Transverse colon (tissue), 4 donors: ENCODE data around the gene TXNRD3. TPM values are rescaled to one million over a fixed set of nuclear protein-coding genes. Genes with fewer than 3 reads are reported as not detected.
A peak's percentile ranks its signal among the peaks of the same experiment; 100 is the strongest.

ENCODE experiments used
- DNase-seq: peaks from one replicate; pipeline ENCODE4 v3.0.0-alpha.2; 2019
- H3K27ac ChIP-seq, 4 donors: fragments of 200-600 bp; sonication (generic); 2 replicates each; pipeline ENCODE4 v1.5.1; 2016 to 2018; ENCODE audit warnings: inconsistent platforms in 4 of 4
- H3K27me3 ChIP-seq: fragments of 200-600 bp; sonication (generic); 2 replicates; pipeline ENCODE4 v1.5.1; 2017; ENCODE audit warnings: inconsistent platforms
- H3K36me3 ChIP-seq, 4 donors: fragments of 200-600 bp; sonication (generic); 2 replicates each; pipeline ENCODE4 v1.5.1; 2017 to 2019; ENCODE audit warnings: inconsistent platforms in 4 of 4
- H3K4me1 ChIP-seq, 4 donors: fragments of 200-600 bp; sonication (generic); 2 replicates each; pipeline ENCODE4 v1.5.1; 2017 to 2020; ENCODE audit warnings: inconsistent platforms in 4 of 4
- H3K4me3 ChIP-seq, 4 donors: fragments of 200-600 bp; sonication (generic); 1 replicate in 1 of 4; 2 replicates in 3 of 4; pipeline versions ENCODE4 v1.5.1 to v1.6.1; 2017 to 2019; ENCODE audit warnings: inconsistent platforms in 4 of 4
- H3K9me3 ChIP-seq, 2 donors: fragments of 200-600 bp; sonication (generic); 2 replicates each; pipeline ENCODE4 v1.5.1; 2017 to 2019; ENCODE audit warnings: inconsistent platforms in 2 of 2
- EP300 ChIP-seq: sonication (generic); formaldehyde crosslinking; IDR thresholded peaks from one replicate; pipeline ENCODE4 v1.6.1; 2017; ENCODE audit warnings: antibody characterized with exemption, low read depth
- POLR2A ChIP-seq: fragments of 450-650 bp; IDR thresholded peaks from one replicate; pipeline ENCODE4 v1.6.1; 2016; ENCODE audit warnings: antibody characterized with exemption, mild to moderate bottlenecking, moderate library complexity
- POLR2AphosphoS5 ChIP-seq, 3 donors: sonication (generic); formaldehyde crosslinking; IDR thresholded peaks; one replicate each; pipeline ENCODE4 v1.6.1; 2016; ENCODE audit warnings: antibody characterized with exemption in 3 of 3
- WGBS, 2 donors: methylation state at CpG; one replicate each; pipeline ENCODE4 v1.1.5; 2018; ENCODE audit warnings: low coverage in 1 of 2; 5-methylcytosine and 5-hydroxymethylcytosine counted together
- in situ Hi-C, 4 donors: fragments of 200-750 bp; cut with MboI; loops; one replicate each; pipeline versions ENCODE4 v1.15.0 to v1.15.1; 2017; ENCODE audit warnings: low sequenced_read_pairs in 3 of 4, low pct_ligation_motif_present in 1 of 4, low pct_unique_long_range_greater_than_20kb in 1 of 4
- intact Hi-C: fragments of 100-400 bp; cut with DNase I; formaldehyde crosslinking; loops from one replicate; pipeline ENCODE4 v1.15.1; 2023; ENCODE audit warnings: low total_unique reads
- total RNA-seq, 4 donors: library from RNA; depleted of rRNA; stranded (reverse); fragments of >200 nt; gene quantifications; one replicate each; pipeline ENCODE4 v1.1.0, GENCODE V29; 2016
- TF ChIP-seq, protein P1 (sequence below), 5 experiments: fragments of 200-600 bp in 3 of 5; fragments of 450-650 bp in 2 of 5; sonication (generic) in 3 of 5; IDR thresholded peaks; 1 replicate in 2 of 5; 2 replicates in 3 of 5; pipeline ENCODE4 v1.5.1; 2016 to 2017; ENCODE audit warnings: antibody characterized with exemption in 5 of 5, inconsistent platforms in 3 of 5, mild to moderate bottlenecking in 2 of 5, moderate library complexity in 1 of 5

Gene TXNRD3
- total RNA-seq, 4 donors from 2014 or later, result 2.0 to 6.4 (median 3.5) TPM

DNA sequence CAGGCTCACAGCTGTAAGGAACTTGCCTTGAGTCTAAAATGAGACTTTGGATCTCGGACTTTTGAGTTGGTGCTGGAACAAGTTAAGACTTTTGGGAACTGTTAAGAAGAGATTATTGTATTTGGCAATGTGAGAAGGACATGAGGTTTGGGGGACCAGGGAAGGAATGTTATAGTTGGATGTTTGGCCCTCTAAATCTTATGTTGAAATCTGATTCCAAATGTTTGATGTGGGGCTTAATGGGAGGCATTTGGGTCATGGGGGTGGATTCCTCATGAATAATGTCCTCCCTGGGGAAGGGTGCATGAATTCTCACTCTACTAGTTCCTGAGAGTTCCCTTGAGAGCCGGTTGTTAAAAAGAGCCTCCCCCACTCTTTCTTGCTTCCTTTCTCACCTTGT is 30.6 kb upstream of the TXNRD3 start:
- WGBS, 2 donors, result 69 to 83% methylated on average over 2 of the region's 2 CpGs

DNA sequence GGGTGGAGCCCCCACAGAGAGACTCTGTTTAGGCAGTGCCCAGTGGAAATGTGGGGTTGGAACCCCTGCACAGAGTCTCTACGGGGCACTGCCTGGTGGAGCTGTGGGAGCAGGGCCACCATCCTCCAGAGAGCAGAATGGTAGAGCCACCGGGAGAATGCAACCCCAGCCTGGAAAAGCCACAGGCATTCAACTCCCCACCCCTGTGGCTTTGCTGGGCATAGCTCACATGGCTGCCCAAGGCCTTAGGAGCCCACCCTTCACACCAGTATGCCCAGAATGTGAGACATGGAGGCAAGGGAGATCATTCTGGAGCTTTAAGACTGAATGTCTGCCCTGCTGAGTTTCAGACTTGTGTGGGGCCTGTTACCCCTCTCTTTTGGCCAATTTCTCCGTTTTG is 30.1 kb upstream of the TXNRD3 start:
- no peak for TF ChIP-seq POLR2AphosphoS5 (IDR thresholded peaks at IDR 0.05)
- TF ChIP-seq, protein P1, sequence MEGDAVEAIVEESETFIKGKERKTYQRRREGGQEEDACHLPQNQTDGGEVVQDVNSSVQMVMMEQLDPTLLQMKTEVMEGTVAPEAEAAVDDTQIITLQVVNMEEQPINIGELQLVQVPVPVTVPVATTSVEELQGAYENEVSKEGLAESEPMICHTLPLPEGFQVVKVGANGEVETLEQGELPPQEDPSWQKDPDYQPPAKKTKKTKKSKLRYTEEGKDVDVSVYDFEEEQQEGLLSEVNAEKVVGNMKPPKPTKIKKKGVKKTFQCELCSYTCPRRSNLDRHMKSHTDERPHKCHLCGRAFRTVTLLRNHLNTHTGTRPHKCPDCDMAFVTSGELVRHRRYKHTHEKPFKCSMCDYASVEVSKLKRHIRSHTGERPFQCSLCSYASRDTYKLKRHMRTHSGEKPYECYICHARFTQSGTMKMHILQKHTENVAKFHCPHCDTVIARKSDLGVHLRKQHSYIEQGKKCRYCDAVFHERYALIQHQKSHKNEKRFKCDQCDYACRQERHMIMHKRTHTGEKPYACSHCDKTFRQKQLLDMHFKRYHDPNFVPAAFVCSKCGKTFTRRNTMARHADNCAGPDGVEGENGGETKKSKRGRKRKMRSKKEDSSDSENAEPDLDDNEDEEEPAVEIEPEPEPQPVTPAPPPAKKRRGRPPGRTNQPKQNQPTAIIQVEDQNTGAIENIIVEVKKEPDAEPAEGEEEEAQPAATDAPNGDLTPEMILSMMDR (IDR thresholded peaks at IDR 0.05), result no peak
- TF ChIP-seq POLR2A, result no peak
- no peak for TF ChIP-seq EP300
- Histone ChIP-seq H3K9me3 (no peaks in the 10 kb centered on the region), H3K4me3 (no peak overlapping the region), H3K4me1 (no peaks in the 10 kb centered on the region), H3K27me3 (no peaks in the 10 kb centered on the region), H3K36me3 (no peaks in the 10 kb centered on the region), H3K27ac (no peak overlapping the region)
- in situ Hi-C loops, result loop anchor here in 2 of 4 donors (10.0 to 25.0 kb wide), 3 partner anchors 777 to 860 kb away; no protein-coding TSS in a partner anchor
- DNase-seq, result no peak
- intact Hi-C loops, result no loop called here
- 89% methylated on average over 3 of the region's 3 CpGs; no CpG with 5 or more reads in 1 of the 2 donors for WGBS, 2 donors

More for the DNA sequence above, 30.6 kb upstream of the TXNRD3 start:
- H3K27ac ChIP-seq, result no peak overlapping the region
- TF ChIP-seq, protein P1 (IDR thresholded peaks at IDR 0.05), result no peak
- TF ChIP-seq POLR2AphosphoS5 (IDR thresholded peaks at IDR 0.05), result no peak
- no peak for TF ChIP-seq POLR2A
- TF ChIP-seq EP300, result no peak
- intact Hi-C loops, result no loop called here
- no peak overlapping the region for H3K4me3 ChIP-seq
- no peaks in the 10 kb centered on the region for H3K36me3 ChIP-seq
- no peaks in the 10 kb centered on the region for H3K9me3 ChIP-seq
- DNase-seq, result no peak
- H3K4me1 ChIP-seq, result no peaks in the 10 kb centered on the region
- no peaks in the 10 kb centered on the region for H3K27me3 ChIP-seq
- in situ Hi-C loops, result loop anchor here in 2 of 4 donors (10.0 to 25.0 kb wide), 3 partner anchors 777 to 859 kb away; no protein-coding TSS in a partner anchor

DNA sequence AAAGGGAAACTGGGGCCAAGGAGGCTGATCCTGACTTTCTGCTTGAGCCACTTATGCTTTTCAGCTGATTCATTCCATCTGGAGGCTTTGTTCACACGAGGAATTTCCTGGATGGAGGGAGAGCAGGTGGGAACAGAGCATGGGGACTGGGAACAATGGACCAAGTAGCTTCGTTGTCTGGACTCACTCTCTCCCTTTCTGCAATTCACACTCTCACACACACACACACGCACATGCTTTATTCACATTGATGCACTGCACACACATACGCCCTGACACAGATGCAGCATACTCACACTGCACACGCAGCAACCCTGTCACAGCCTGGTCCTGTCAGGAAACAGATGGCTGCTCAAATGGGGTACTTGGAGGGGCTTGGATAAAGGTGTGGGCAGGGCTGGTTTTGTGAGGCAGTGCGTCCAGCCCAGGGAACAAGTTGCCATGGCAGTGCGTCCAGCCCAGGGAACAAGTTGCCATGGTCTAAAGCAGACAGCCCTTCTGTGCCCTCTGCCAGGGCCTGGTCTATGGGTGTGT is 29.4 kb upstream of the TXNRD3 start:
- no peak overlapping the region for H3K4me3 ChIP-seq
- H3K4me1 ChIP-seq, result peaks cover 0 to 2% (median under 1%) of the 10 kb centered on the region in 4 donors
- TF ChIP-seq EP300 (no peak), POLR2AphosphoS5 (IDR thresholded peaks at IDR 0.05) (peak in 1 of 3 donors; percentile 19)
- no peaks in the 10 kb centered on the region for H3K9me3 ChIP-seq
- no peaks in the 10 kb centered on the region for H3K27me3 ChIP-seq
- DNase-seq, result no peak
- intact Hi-C loops, result loop anchor here (5.0 kb wide), 1 partner anchor 773 kb away; no protein-coding TSS in a partner anchor
- no peaks in the 10 kb centered on the region for H3K36me3 ChIP-seq
- in situ Hi-C loops, result loop anchor here in 2 of 4 donors (10.0 to 25.0 kb wide), 3 partner anchors 778 to 861 kb away; no protein-coding TSS in a partner anchor
- H3K27ac ChIP-seq, result no peak overlapping the region
- WGBS, 2 donors, result 38 to 50% methylated on average over 4 to 7 of the region's 7 CpGs

DNA sequence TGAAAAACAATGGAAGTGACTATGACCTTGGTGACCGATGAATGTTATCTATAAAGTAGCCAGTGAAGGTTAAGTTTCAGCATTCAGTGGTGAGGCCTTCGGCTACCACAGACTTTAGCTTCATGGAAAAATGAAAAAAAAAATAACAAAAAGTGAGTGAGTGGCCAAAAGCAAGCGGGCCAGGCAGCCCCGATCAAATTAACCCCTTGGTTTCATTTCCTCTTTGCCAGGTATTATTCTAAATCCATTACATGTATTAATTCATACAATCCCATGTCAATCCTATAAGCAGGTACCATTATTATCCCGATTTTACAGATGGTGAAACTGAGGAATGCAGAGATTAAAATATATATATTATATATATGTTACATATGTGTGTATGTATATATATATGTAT is 28.1 kb upstream of the TXNRD3 start:
- Histone ChIP-seq H3K4me3 (no peak overlapping the region), H3K36me3 (no peaks in the 10 kb centered on the region), H3K27me3 (peaks cover 10% of the 10 kb centered on the region), H3K9me3 (no peaks in the 10 kb centered on the region), H3K27ac (no peak overlapping the region), H3K4me1 (peaks cover 0 to 7% (median 5%) of the 10 kb centered on the region in 4 donors)
- no peak for DNase-seq
- in situ Hi-C loops (loop anchor here in 2 of 4 donors (10.0 to 25.0 kb wide), 3 partner anchors 779 to 862 kb away; no protein-coding TSS in a partner anchor), intact Hi-C loops (loop anchor here (5.0 kb wide), 1 partner anchor 774 kb away; no protein-coding TSS in a partner anchor)
- 75 to 76% methylated on average over 5 of the region's 5 CpGs for WGBS, 2 donors
- TF ChIP-seq EP300 (no peak), POLR2AphosphoS5 (IDR thresholded peaks at IDR 0.05) (no peak), POLR2A (no peak)
- TF ChIP-seq, protein P1 (IDR thresholded peaks at IDR 0.05), result no peak
